Lower lobe of right lung (tissue), 2 donors: ENCODE results near the gene LSP1. TPM values are rescaled to one million over a fixed set of nuclear protein-coding genes. Genes with fewer than 3 reads are reported as not detected.
A peak's percentile ranks its signal among the peaks of the same experiment; 100 is the strongest.
"Not testable (repeated sequence)": the region's sequence is repeated elsewhere in the genome, so short reads cannot be mapped to it uniquely, and the experiment has no call there.

Experiments
- ATAC-seq, 2 donors: fragments of 200-7000 bp; cut with Tn5 transposase; one replicate each; pipeline ENCODE4 v1.9.1; 2020 to 2022; ENCODE audit warnings: mild to moderate bottlenecking in 2 of 2, moderate library complexity in 2 of 2
- DNase-seq: peaks from one replicate; pipeline ENCODE4 v3.0.0-alpha.2; 2020
- H3K27ac ChIP-seq: fragments of 200-600 bp; one replicate; pipeline ENCODE4 v1.8.0; 2022
- H3K27me3 ChIP-seq: fragments of 200-600 bp; one replicate; pipeline ENCODE4 v1.8.0; 2022; ENCODE audit warnings: low read depth
- H3K36me3 ChIP-seq: fragments of 200-600 bp; one replicate; pipeline ENCODE4 v1.8.0; 2022; ENCODE audit warnings: mild to moderate bottlenecking
- H3K4me1 ChIP-seq: fragments of 200-600 bp; one replicate; pipeline ENCODE4 v1.8.0; 2022
- H3K4me3 ChIP-seq: fragments of 200-600 bp; one replicate; pipeline ENCODE4 v1.8.0; 2022; ENCODE audit warnings: mild to moderate bottlenecking
- H3K9me3 ChIP-seq: fragments of 200-600 bp; one replicate; pipeline ENCODE4 v1.8.0; 2022
- intact Hi-C: fragments of 100-400 bp; cut with DNase I; formaldehyde crosslinking; loops from one replicate; pipeline ENCODE4 v1.11.0; 2022
- total RNA-seq: library from RNA; stranded (reverse); fragmentation: NEBNext Ultra II Directional; extraction: Animal tissue kit (Norgen Biotek cat#: 25700); gene quantifications from one replicate; pipeline ENCODE4 v1.2.1, GENCODE V29; 2021
- TF ChIP-seq, protein P1 (sequence below): fragments of 200-600 bp; IDR thresholded peaks from one replicate; pipeline ENCODE4 v1.8.0; 2022; ENCODE audit warnings: antibody characterized with exemption, mild to moderate bottlenecking
- donor health status: DM: no; HTN: yes; CAD: no; lungs with severe emphysema.

The LSP1 gene
- total RNA-seq, 1 donor from 2014 or later: 90.4 TPM

DNA sequence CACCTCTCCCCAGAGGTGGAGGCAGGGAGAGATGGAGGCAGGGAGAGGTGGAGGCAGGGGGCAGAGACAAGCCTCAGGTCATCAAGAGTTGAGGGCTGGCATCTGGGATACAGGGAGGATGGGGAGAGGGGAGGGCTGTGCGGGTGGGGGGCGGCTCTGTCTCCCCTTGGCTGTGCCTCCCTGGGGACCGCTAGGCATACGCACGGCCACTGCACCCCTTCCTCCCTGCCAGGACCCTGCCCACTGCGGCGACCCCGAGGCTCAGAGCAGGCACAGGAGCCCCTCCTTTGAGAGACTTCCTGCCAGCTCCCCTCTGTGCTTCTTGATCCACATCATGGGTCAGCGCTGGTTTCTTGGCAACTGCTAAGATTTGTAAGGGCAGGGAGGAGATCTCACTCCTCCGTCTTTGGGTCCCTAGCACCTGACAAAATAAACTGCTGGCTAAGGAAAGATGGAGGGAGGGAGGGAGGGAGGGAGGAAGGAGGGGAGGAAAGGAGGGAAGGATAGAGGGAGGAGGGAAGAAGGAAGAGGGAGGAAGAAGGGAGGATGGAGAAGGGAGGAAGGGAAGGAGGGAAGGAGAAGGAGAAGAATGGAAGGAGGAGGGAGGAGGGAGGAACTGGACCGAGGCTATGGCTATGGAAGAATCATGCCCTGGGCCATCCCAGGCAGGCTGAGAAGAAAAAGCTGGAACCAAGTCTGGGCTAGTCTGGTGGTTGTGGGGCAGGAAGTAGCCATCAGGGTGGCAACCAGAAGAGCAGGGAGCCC, 20.3 kb downstream of the LSP1 start:
- TF ChIP-seq, protein P1, sequence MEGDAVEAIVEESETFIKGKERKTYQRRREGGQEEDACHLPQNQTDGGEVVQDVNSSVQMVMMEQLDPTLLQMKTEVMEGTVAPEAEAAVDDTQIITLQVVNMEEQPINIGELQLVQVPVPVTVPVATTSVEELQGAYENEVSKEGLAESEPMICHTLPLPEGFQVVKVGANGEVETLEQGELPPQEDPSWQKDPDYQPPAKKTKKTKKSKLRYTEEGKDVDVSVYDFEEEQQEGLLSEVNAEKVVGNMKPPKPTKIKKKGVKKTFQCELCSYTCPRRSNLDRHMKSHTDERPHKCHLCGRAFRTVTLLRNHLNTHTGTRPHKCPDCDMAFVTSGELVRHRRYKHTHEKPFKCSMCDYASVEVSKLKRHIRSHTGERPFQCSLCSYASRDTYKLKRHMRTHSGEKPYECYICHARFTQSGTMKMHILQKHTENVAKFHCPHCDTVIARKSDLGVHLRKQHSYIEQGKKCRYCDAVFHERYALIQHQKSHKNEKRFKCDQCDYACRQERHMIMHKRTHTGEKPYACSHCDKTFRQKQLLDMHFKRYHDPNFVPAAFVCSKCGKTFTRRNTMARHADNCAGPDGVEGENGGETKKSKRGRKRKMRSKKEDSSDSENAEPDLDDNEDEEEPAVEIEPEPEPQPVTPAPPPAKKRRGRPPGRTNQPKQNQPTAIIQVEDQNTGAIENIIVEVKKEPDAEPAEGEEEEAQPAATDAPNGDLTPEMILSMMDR: no peak
- H3K4me3 ChIP-seq: no peak overlapping the region
- intact Hi-C loops: no loop called here
- peaks cover 28% of the 10 kb centered on the region for H3K27me3 ChIP-seq
- peak; percentile 18 for DNase-seq
- H3K9me3 ChIP-seq: no peaks in the 10 kb centered on the region
- no peak overlapping the region for H3K27ac ChIP-seq
- ATAC-seq: no peak
- H3K4me1 ChIP-seq: peaks cover 22% of the 10 kb centered on the region
- H3K36me3 ChIP-seq: no peaks in the 10 kb centered on the region

DNA sequence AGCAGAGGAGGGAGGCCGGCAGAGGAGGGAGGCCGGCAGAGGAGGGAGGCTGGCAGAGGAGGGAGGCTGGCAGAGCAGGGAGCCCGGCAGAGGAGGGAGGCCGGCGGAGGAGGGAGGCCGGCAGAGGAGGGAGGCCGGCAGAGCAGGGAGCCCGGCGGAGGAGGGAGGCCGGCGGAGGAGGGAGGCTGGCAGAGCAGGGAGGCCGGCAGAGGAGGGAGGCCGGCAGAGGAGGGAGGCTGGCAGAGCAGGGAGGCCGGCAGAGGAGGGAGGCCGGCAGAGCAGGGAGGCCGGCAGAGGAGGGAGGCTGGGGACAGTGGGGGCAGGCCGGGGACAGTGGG, 20.9 kb downstream of the LSP1 start:
- ATAC-seq, H3K9me3 ChIP-seq, H3K36me3 ChIP-seq, intact Hi-C loops, DNase-seq, H3K27ac ChIP-seq, H3K4me3 ChIP-seq: not testable (repeated sequence)
- peaks cover 22% of the 10 kb centered on the region for H3K4me1 ChIP-seq
- H3K27me3 ChIP-seq: peaks cover 23% of the 10 kb centered on the region

DNA sequence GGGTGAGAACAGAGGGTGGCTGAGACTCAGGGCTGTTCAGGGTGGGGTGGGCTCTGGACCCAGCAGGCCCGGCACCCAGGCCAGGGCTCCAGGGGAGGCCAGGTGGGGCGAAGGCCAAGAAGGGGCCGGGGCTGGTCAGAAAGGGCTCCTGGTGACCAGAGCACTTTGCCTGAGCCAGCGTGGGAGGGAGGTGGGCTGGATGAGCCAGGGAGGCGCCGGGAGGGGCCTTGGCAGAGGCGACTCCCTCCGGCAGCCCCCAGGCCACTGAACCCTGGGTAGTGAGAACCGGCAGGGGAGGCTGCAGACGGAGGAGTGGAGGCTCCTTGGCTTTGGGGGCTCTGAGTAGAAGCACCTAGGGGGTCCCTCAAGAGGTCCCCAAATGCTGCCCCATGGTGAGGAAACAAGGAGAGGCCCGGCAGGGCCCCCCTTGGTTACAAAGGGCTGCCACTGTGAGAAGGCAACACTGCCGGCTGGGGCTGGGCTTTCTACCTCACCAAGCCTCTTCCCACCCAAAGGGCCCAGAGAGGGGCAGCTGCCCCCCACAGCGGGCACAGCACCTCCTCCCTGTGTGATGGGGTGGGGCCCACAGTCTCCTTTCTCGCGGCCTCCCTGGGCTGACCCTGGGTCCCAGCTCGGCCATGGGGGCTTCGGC, 21.7 kb downstream of the LSP1 start:
- ATAC-seq, H3K9me3 ChIP-seq, intact Hi-C loops, H3K36me3 ChIP-seq, H3K27ac ChIP-seq, H3K4me3 ChIP-seq: not testable (repeated sequence)
- Histone ChIP-seq H3K27me3 (peaks cover 17% of the 10 kb centered on the region), H3K4me1 (peaks cover 22% of the 10 kb centered on the region)
- peak; percentile 33 for DNase-seq

DNA sequence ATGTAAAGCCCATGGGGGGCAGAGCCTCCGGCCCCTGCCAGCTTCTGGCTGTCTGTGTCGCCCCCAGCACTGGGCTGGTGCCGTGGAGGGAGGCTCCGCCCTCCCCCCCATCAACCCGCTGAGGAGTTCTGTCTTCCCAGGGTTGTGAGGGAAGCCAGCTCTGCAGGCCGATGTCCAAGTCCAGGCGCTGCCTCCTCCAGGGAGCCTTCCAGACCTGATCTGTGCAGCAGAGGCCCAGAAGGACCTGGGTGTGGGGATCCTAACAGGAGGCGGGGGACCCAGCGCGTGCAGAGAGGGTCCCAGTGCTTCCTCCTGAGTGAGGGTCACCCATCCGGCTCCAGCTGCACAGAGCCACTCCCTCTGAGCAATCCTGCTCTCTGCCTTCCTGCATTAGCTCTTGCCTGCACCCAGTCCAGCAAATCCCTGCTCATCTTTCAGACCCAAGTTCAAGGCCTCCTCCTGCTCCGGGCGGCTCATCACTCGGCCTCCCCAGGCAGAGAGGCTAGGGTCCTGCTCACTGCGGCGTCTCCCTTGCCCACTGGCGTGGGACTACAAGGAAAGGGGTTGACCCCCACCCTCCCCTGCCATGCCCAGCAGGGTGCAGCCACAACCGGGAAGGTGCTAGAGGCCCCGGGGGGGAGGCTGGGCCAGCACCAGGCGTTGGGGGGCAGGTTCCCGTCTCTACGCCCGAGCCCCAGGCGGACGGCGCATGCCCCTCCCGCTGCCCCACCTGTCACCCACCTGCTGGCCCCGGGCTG, 22.4 kb downstream of the LSP1 start:
- ATAC-seq (no peak), DNase-seq (peak; percentile 37)
- Histone ChIP-seq H3K36me3 (no peaks in the 10 kb centered on the region), H3K27ac (no peak overlapping the region), H3K4me3 (no peak overlapping the region), H3K9me3 (no peaks in the 10 kb centered on the region), H3K4me1 (peaks cover 21% of the 10 kb centered on the region), H3K27me3 (peaks cover 12% of the 10 kb centered on the region)
- intact Hi-C loops: no loop called here
- TF ChIP-seq, protein P1: no peak

DNA sequence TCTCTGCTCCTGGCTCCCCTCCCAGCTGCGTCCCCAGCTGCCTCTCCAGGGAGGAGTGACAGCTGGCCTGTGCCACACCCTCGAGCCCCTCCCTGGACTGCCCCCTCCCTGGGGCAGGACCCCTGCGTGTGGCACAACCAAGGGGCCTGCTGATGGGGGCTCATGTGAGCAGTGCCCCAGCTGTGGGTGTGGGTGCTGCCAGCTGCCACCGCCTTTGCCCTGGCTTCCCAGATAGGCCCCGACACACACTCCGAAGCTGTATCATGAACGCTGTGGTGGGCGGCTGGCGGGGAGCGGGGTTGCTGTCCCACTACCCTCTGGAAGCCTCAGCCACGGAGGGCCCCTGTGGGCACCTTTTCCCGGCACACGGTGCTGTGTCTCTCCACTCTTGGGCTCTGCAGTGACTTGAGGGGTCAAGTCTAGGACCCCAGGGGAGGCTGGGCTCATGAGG, 23.0 kb downstream of the LSP1 start:
- H3K36me3 ChIP-seq, H3K27me3 ChIP-seq, H3K9me3 ChIP-seq, H3K4me3 ChIP-seq, ATAC-seq, intact Hi-C loops: not testable (repeated sequence)
- DNase-seq: peak; percentile 42
- peaks cover 17% of the 10 kb centered on the region for H3K4me1 ChIP-seq
- H3K27ac ChIP-seq: peak overlapping the region; percentile 18

DNA sequence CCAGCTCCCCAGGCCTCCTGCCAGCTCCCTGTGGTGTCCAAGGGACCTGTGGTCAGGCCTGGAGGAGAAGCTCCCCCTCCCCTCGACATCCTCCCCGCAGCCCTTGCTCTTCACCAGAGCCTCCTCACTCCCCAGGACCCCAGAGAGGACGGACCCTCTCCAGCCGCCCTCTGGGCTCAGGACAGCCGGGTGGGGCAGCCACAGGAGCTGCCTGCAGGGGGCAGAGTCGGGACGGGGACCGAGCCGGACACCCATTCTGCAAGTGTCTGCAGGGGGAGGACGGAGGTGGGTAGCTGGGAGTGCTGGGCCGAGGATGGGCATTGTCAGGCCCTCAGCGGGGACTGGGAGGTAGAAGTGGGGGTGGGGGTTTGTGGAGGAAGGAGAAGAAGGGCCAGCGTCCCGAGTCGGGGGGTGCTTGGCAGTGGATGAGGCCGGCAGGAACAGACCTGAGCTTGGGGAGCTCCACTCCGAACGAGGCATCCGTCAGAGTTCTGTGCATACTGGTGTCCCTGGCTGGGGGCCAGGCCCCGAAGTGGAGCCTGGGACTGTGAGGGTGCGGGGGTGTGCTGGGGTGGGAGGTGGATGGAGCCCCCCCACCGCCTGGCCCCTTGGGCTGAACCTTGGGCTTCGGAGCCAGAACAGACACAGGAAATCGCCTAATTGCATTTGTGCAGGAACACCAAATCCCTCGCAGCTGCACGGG, 23.6 kb downstream of the LSP1 start:
- Histone ChIP-seq H3K9me3 (no peaks in the 10 kb centered on the region), H3K36me3 (no peaks in the 10 kb centered on the region), H3K4me1 (peaks cover 23% of the 10 kb centered on the region), H3K4me3 (no peak overlapping the region), H3K27ac (peak overlapping the region; percentile 18), H3K27me3 (no peaks in the 10 kb centered on the region)
- TF ChIP-seq, protein P1: peak; percentile 46
- ATAC-seq: no peak
- peak; percentile 52 for DNase-seq
- intact Hi-C loops: no loop called here
